Pancreas (tissue), 10 donors: ENCODE data around the gene INPP5A. TPM values are rescaled to one million over a fixed set of nuclear protein-coding genes. Genes with fewer than 3 reads are reported as not detected.
A peak's percentile ranks its signal among the peaks of the same experiment; 100 is the strongest.

Experiments used
- ATAC-seq, 4 donors: fragments of 200-7000 bp; cut with Tn5 transposase; one replicate each; pipeline versions ENCODE4 v1.8.0 to v1.9.1; 2020; ENCODE audit warnings: mild to moderate bottlenecking in 4 of 4, moderate library complexity in 4 of 4
- DNase-seq, 6 donors: peaks; one replicate each; pipeline ENCODE4 v3.0.0-alpha.2; 2020
- FAIRE-seq: peaks from 2 replicates; lab custom pipeline; 2012; peaks lifted over from hg19 to GRCh38; lab: Jason Lieb, UNC
- H3K27ac ChIP-seq, 4 donors: fragments of 200-600 bp; sonication (generic); 1 replicate in 3 of 4; 2 replicates in 1 of 4; pipeline versions ENCODE4 v1.5.0 to v1.8.0; 2020
- H3K27me3 ChIP-seq, 4 donors: fragments of 200-600 bp; one replicate each; pipeline ENCODE4 v1.8.0; 2021
- H3K36me3 ChIP-seq, 3 donors: fragments of 200-600 bp; sonication (generic) in 1 of 3; one replicate each; pipeline versions ENCODE4 v1.5.0 to v1.8.0; 2020 to 2021
- H3K4me1 ChIP-seq, 3 donors: fragments of 200-600 bp; one replicate each; pipeline ENCODE4 v1.8.0; 2021
- H3K4me3 ChIP-seq, 4 donors: fragments of 200-600 bp; sonication (generic) in 2 of 4; one replicate each; pipeline versions ENCODE4 v1.5.0 to v1.8.0; 2020 to 2021
- H3K9me3 ChIP-seq, 4 donors: fragments of 200-600 bp; one replicate each; pipeline ENCODE4 v1.8.0; 2021
- CTCF ChIP-seq, 4 donors: fragments of 200-600 bp; sonication (generic) in 3 of 4; IDR thresholded peaks; one replicate each; pipeline versions ENCODE4 v1.5.0 to v1.8.0; 2021; ENCODE audit warnings: antibody characterized with exemption in 4 of 4
- WGBS, 2 donors: extraction: QIAGEN DNeasy Blood & Tissue Kit; methylation state at CpG; one replicate each; pipeline ENCODE4 v1.1.7; 2013; 5-methylcytosine and 5-hydroxymethylcytosine counted together
- intact Hi-C, 3 donors: fragments of 100-400 bp; cut with DNase I; formaldehyde crosslinking; loops; one replicate each; pipeline versions ENCODE4 v1.11.1 to v1.14.2; 2022
- polyA plus RNA-seq, 2 donors: library from polyadenylated mRNA; stranded (reverse); fragments of 200-250 nt; gene quantifications; one replicate each; pipeline ENCODE4 v1.2.3, GENCODE V29; 2013
- total RNA-seq, 6 donors: library from RNA; stranded (reverse); fragmentation: NEBNext Ultra II Directional in 4 of 6; extraction: Animal tissue kit (Norgen Biotek cat#: 25700) in 4 of 6; gene quantifications; one replicate each; pipeline versions ENCODE4 v1.2.1 to v1.2.4, GENCODE V29; 2021 to 2023
- donor health status: healthy with polysubstance abuse.
- donor health status: DM: no; HTN: no; CAD: no; lungs with moderate emphysema.
- donor health status: DM: no; HTN: no; CAD: no.
- donor health status: control.
- donor health status: control.
- donor health status: Bipolar disorder and iron deficiency.
- donor health status: DM: yes; HTN: yes; CAD: no.
- donor health status: DM: no; HTN: no; CAD: no.
- donor health status: DM: no; HTN: no; CAD: no.
- donor health status: DM: yes; HTN: yes; CAD: no.

The INPP5A gene
- total and polyA plus RNA-seq, 8 donors, result 5.9 to 15.6 (median 11.3) TPM

- no peak for ATAC-seq
- DNase-seq, result peak in 1 of 6 donors; percentile 54
- no peak overlapping the region for H3K4me3 ChIP-seq
- no peak overlapping the region for H3K27ac ChIP-seq
- no peaks in the 10 kb centered on the region for H3K9me3 ChIP-seq
- intact Hi-C loops, result loop anchor here in 2 of 3 donors (5.0 to 10.0 kb wide), 2 partner anchors 187 to 259 kb away; no protein-coding TSS in a partner anchor
- FAIRE-seq, result no peak
- TF ChIP-seq CTCF (IDR thresholded peaks at IDR 0.05), result no peak
- no peaks in the 10 kb centered on the region for H3K4me1 ChIP-seq
- no peaks in the 10 kb centered on the region for H3K27me3 ChIP-seq
- H3K36me3 ChIP-seq, result no peaks in the 10 kb centered on the region
- WGBS, 2 donors, result 86 to 91% methylated on average over 35 of the region's 35 CpGs
These were observed 106.3 kb downstream of the INPP5A start for GRCh38 chr10:132643709-132644526.

GRCh38 chr10:132644527-132645246, 107.1 kb downstream of the INPP5A start:
- ATAC-seq, result no peak
- FAIRE-seq, result no peak
- Histone ChIP-seq H3K4me1 (no peaks in the 10 kb centered on the region), H3K36me3 (no peaks in the 10 kb centered on the region), H3K4me3 (no peak overlapping the region), H3K27me3 (no peaks in the 10 kb centered on the region), H3K27ac (no peak overlapping the region), H3K9me3 (no peaks in the 10 kb centered on the region)
- intact Hi-C loops, result loop anchor here in 2 of 3 donors (5.0 to 10.0 kb wide), 2 partner anchors 187 to 260 kb away; no protein-coding TSS in a partner anchor
- WGBS, 2 donors, result 93 to 95% methylated on average over 30 of the region's 30 CpGs
- DNase-seq, result no peak
- TF ChIP-seq CTCF (IDR thresholded peaks at IDR 0.05), result no peak

DNA sequence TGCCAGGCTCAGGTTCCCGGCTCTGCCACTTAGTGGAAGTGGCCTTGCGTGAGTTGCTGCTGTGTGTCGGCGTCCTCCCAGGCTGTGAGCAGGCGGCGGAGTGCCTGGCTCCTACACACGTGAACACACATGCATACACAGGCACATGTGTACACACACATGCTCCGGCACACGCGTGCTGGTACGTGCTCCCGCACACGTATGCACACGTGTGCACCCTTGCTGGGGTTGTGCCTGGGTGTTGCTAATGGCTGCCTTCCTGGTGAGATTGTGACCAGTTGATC, 107.6 kb downstream of the INPP5A start:
- 93 to 94% methylated on average over 14 of the region's 14 CpGs for WGBS, 2 donors
- Histone ChIP-seq H3K36me3 (no peaks in the 10 kb centered on the region), H3K27ac (no peak overlapping the region), H3K4me3 (no peak overlapping the region), H3K4me1 (no peaks in the 10 kb centered on the region), H3K9me3 (no peaks in the 10 kb centered on the region), H3K27me3 (no peaks in the 10 kb centered on the region)
- TF ChIP-seq CTCF (IDR thresholded peaks at IDR 0.05), result no peak
- no peak for FAIRE-seq
- no peak for ATAC-seq
- intact Hi-C loops, result loop anchor here in 2 of 3 donors (10.0 kb wide), 1 partner anchor 260 kb away; no protein-coding TSS in a partner anchor
- peak in 1 of 6 donors; percentile 30 for DNase-seq

- no peaks in the 10 kb centered on the region for H3K36me3 ChIP-seq
- DNase-seq (peak in 1 of 6 donors; percentile 49), ATAC-seq (no peak), FAIRE-seq (no peak)
- intact Hi-C loops, result loop anchor here in 2 of 3 donors (10.0 kb wide), 1 partner anchor 261 kb away; no protein-coding TSS in a partner anchor
- no peak overlapping the region for H3K4me3 ChIP-seq
- no peaks in the 10 kb centered on the region for H3K9me3 ChIP-seq
- WGBS, 2 donors, result 89 to 90% methylated on average over 35 to 36 of the region's 36 CpGs
- TF ChIP-seq CTCF (IDR thresholded peaks at IDR 0.05), result no peak
- H3K27me3 ChIP-seq, result no peaks in the 10 kb centered on the region
- no peaks in the 10 kb centered on the region for H3K4me1 ChIP-seq
- no peak overlapping the region for H3K27ac ChIP-seq
These were observed 108.2 kb downstream of the INPP5A start for GRCh38 chr10:132645630-132646442.
